Fibroblast of skin of right quadriceps (primary cell): Measurements from ENCODE around the gene PARP12.
A peak's percentile ranks its signal among the peaks of the same experiment; 100 is the strongest.
"Not testable (repeated sequence)": the region's sequence is repeated elsewhere in the genome, so short reads cannot be mapped to it uniquely, and the experiment has no call there.

Source experiments
- DNase-seq: peaks from one replicate; pipeline ENCODE4 v3.0.0-alpha.2; 2013

PARP12 gene

DNA sequence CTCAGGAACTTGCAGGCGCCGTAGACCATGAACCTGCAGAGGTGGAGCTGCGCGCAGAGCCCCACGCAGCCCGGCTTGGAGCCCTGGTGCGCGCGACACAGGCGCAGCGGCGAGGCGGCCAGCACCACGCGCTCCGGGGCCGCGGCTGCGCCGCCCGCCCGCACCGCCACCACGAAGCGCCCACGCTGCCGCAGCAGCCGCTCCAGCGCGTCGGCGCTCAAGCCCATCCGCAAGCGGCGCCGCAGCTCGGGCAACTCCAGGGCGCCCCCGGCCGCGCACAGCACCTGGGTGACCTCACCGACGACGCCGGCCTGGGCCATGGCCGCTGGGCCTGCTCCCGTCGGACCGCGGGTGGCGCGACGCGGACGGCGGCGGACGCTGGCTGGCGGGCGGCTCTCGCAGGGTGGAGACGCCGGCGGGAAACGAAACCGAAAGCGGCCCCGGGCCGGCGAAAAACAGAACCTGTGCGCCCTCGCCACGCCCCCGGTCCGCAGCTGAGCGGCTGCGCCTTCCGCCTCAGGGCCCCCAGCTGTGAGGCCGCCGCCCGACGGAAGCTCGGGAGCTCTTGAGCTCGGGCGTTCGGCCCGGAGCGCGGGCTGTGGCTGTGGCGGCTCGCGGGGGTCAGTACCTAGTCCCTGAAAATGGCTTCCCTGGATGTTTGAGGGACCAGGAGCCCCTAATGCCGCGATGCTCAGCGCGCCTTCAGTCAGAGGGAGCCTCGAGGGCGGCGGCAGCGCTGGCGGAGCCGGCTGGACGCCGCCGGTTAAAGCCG is at the start of gene PARP12:
TSS of gene PARP12 (minus strand) at position 424 of the 772 bp plus-strand sequence. CDS start at position 320, 104 bp downstream.
- peak; percentile 78 for DNase-seq

- DNase-seq, result not testable (repeated sequence)
These were observed 46.0 kb upstream of the PARP12 start for GRCh38 chr7:140108777-140109176.

DNA sequence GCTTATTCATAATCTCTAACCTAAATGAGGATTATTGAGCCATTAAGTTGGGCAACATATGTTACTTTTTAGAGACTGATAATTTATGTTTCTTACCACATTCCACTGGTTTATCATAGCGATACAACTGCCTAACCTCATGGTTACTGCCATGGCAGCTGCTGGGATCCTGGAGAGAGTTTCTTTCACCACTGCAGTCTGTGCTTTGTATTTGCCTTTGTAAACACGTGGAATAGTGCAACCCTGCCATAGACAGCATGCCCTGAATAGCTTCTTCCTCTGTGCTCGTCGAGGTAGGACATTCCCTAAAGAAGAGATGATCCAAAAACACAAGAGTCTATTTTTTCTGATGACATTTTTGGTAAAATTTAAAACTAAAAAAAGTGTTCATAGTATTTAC is 33.7 kb upstream of the PARP12 start:
- DNase-seq, result no peak

DNA sequence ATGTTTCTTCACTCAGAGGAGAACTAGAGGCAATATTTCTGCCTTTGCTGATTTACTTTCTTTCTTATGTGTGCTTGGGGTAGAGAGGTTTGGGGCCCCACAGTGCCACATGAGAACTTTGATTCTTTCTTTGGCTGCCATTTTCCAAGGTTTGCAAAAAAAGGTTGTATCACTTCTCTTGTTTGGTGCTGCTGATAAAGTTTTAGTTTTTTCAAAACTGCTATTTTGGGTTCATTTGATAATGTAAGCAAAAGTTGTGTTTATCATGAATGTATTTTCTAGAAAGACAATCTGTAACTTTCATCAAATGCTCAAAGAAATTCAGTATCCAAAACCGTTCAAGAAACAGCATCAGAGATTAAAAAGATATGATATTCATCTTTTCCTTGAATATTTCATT is 30.6 kb upstream of the PARP12 start:
- no peak for DNase-seq

DNA sequence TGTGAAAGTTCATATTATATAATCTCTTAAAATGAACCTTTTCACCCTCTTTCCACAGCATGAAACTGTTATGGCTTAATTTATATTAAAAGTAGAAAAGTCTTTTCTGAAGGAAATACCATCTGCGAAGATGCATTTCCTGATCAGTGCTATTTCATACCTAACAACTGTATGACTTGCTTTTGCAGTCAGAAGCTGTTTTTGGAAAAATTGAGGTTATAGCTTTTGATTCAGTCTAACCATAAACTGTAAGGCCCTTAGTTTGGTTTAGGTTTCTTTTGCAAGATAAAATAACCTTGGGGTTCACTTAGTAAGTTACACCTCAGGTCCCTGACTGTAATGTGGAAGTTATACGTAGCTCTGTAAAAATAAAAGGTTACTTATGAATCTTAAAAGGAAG is 22.7 kb upstream of the PARP12 start:
- DNase-seq, result no peak

GRCh38 chr7:140084972-140085371 is 22.2 kb upstream of the PARP12 start:
- no peak for DNase-seq

GRCh38 chr7:140084142-140084655 is 21.4 kb upstream of the PARP12 start:
- no peak for DNase-seq

GRCh38 chr7:140082770-140083169 is 20.0 kb upstream of the PARP12 start:
- no peak for DNase-seq

DNA sequence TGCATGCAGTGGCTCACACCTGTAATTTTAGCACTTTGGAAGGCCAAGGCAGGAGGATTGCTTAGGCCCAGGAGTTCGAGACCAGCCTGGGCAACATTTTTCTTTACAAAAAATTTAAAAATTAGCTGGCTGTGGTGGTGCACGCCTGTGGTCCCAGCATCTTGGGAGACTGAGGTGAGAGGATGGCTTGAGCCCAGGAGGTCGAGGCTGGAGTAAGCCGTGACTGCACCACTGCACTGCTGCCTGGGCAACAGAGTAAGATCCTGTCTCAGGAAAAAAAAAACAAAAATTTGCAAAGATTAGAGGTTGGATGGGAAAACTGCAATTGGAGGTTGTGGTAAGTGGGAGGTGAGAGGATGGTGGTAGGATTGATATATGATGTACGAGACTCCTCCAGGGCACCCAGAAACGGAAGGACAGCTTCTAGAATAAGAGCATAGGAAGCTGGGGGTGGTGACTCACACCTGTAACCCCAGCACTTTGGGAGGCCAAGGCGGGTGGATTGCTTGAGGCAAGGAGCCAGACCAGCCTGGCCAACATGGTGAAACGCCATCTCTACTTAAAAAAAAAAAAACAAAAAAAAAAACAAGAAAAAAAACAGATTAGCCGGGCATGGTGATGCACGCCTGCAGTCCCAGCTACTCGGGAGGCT is 19.1 kb upstream of the PARP12 start:
- no peak for DNase-seq

DNA sequence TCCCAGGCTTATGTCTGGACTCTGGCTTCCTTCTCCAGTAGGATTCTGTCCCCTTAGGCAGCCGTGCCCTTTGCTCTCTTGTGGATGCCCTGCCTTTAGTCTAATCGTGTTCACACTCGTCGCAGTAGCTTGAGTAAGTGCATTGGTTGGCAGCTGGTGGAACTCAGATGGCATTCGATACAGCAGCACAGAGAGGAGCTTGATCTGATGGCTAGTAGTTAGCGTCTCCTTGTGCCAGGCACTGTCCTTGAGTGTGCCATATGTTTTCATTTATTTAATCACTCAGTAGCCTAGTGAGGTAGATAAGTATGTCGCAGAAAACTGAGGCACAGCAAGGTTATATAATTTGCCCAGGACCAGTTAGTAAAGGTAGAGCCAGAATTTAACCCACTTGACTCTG is 18.2 kb upstream of the PARP12 start:
- no peak for DNase-seq

DNA sequence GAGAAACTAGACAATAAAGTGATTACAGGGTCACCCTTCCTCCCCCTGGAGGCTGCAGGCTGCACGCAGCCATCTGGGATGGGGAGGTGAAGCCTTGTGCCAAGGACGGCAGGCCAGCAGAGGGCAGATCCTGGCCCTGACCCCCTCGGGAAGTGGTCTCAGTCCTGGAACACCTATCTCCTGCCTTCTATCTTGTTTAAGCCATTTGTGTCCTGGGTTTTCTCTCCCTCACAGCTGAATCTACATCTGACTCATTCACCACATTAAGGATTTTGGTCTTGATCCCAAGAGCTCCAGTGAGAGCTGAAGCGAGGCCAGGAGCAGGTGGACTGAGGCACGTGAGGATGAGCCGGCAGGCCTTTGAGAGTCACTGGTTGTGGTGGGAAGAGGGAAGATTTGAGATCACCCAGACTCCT is 16.4 kb upstream of the PARP12 start:
- peak; percentile 36 for DNase-seq

GRCh38 chr7:140078392-140078791 is 15.6 kb upstream of the PARP12 start:
- DNase-seq, result no peak

- peak; percentile 28 for DNase-seq
These were observed 12.0 kb upstream of the PARP12 start for GRCh38 chr7:140074780-140075179.

DNA sequence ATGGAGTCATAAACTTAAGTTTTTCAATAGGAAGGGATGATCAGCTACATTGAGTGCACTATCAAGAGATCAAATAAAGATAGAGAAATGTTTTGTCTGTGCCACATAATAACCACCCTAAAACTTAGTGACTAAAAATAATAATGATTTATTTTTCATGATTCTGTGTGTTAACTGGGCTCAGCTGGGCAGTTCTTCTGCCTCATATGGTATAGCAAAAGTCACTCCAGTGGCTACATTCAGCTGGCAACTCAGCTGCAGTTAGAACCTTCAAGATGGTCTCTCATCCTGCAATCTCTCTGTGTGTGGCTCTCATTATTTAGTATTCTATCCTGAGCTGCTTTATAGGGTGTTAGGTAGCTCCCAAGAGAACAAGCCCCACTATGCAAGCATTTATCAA is 7.8 kb upstream of the PARP12 start:
- no peak for DNase-seq

DNA sequence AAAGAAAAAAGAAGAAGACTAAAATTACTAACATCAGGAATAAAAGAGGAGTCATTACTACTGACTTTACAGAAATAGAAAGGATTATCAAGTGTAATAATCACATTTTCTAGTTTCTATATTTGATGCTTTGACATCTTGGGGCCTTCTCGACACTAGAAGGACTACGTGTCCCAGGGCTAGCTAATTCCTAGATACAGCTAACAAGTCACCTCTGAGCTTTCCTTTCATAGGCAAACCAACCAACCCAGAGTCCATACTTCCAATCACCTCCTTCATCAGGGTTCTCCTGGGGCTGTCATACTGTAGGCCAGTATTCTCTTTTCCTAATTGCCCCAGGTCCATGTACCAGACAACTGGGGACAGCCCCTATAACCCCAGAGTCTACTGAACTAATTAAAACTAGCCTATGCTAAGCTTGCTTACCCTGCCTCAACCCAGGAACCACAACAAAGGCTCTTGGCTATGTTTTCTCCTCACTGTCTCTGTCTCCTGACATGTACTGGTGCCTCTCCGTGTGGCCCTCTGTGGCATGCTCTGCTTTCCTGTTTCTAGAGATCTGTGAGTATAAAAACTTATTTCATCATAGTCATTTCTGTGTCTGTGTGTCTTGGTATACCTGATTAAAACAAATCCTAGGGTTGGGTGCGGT is 6.7 kb upstream of the PARP12 start:
- DNase-seq, result no peak

GRCh38 chr7:140068033-140068432 is 5.3 kb upstream of the PARP12 start:
- DNase-seq, result no peak

- no peak for DNase-seq
These were observed 4.3 kb upstream of the PARP12 start for GRCh38 chr7:140067052-140067451.

DNA sequence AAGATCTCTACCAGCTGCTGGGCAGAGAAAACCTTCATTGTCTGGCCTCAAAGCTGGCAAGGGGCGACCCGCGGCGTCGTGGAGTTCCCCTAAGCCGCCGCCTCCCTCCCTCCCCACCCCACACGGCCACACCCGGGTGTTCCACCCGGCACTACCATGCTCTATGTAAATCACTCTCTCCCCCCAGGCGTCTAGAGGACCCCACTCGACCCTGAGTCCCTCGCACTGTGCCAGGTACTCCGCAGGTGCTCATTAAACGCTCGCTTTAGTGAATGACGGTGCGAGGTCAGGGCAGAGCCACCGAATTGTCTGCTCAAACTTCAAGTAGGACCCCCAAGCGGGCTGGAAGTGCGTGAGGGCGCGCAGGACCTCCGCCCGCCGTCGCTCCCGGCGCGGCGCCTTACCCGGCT is 628 bp downstream of the PARP12 start:
- DNase-seq, result no peak

DNA sequence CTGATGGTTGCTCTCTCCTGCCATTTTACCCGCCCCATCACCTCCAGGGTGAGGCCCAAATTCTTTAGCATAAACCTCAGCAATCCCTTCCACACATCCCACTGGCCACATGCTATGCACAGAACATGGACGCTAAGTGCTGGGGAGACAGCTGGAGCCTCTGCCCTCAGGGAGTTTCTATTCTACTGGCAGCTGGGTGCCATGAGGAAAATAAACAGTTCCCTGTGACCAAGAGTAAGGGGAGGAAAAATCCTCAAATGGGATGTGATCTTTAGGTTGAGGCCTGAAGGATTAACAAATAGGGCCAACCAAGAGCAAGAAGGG is 1.2 kb downstream of the PARP12 start:
- DNase-seq, result no peak

GRCh38 chr7:140060788-140061606 is 1.8 kb downstream of the PARP12 start:
- no peak for DNase-seq

GRCh38 chr7:140060243-140060630 is 2.5 kb downstream of the PARP12 start:
- DNase-seq, result no peak

- DNase-seq, result peak; percentile 89
These were observed 3.2 kb downstream of the PARP12 start for GRCh38 chr7:140059273-140060242.
